GM20431 (cell line): Measurements from ENCODE around the gene RNLS.

ENCODE experiments used
- in situ Hi-C: fragments of 300-500 bp; cut with MseI, MboI; formaldehyde crosslinking; loops from one replicate; pipeline ENCODE4 v1.15.0; 2020; ENCODE audit warnings: low sequenced_read_pairs; ENCODE audit not compliant: unreplicated experiment

The RNLS gene

GRCh38 chr10:88409236-88409635 is 173.9 kb downstream of the RNLS start:
- in situ Hi-C loops, result no loop called here

- in situ Hi-C loops, result no loop called here
Measured at GRCh38 chr10:88408096-88408495, 175.0 kb downstream of the RNLS start.

GRCh38 chr10:88404133-88404532 is 179.0 kb downstream of the RNLS start:
- in situ Hi-C loops, result no loop called here

GRCh38 chr10:88401671-88402347 is 181.3 kb downstream of the RNLS start:
- in situ Hi-C loops, result no loop called here

- in situ Hi-C loops, result loop anchor here (25.0 kb wide), 1 partner anchor 312 kb away; no protein-coding TSS in a partner anchor
Measured at GRCh38 chr10:88399240-88399639, 183.9 kb downstream of the RNLS start.

- in situ Hi-C loops, result loop anchor here (25.0 kb wide), 1 partner anchor 308 kb away; no protein-coding TSS in a partner anchor
Measured at GRCh38 chr10:88395677-88396076, 187.4 kb downstream of the RNLS start.

GRCh38 chr10:88392222-88392621 is 190.9 kb downstream of the RNLS start:
- in situ Hi-C loops, result loop anchor here (25.0 kb wide), 1 partner anchor 305 kb away; no protein-coding TSS in a partner anchor

- in situ Hi-C loops, result loop anchor here (25.0 kb wide), 1 partner anchor 303 kb away; no protein-coding TSS in a partner anchor
Measured at GRCh38 chr10:88390041-88390440, 193.1 kb downstream of the RNLS start.

GRCh38 chr10:88389456-88389855 is 193.7 kb downstream of the RNLS start:
- in situ Hi-C loops, result loop anchor here (25.0 kb wide), 1 partner anchor 302 kb away; no protein-coding TSS in a partner anchor

GRCh38 chr10:88388324-88388723 is 194.8 kb downstream of the RNLS start:
- in situ Hi-C loops, result loop anchor here (25.0 kb wide), 1 partner anchor 301 kb away; no protein-coding TSS in a partner anchor

GRCh38 chr10:88386821-88387773 is 196.0 kb downstream of the RNLS start:
- in situ Hi-C loops, result loop anchor here (25.0 kb wide), 1 partner anchor 300 kb away; no protein-coding TSS in a partner anchor

- in situ Hi-C loops, result loop anchor here (25.0 kb wide), 1 partner anchor 299 kb away; no protein-coding TSS in a partner anchor
Measured at GRCh38 chr10:88386204-88386788, 196.8 kb downstream of the RNLS start.

GRCh38 chr10:88385601-88386203 is 197.4 kb downstream of the RNLS start:
- in situ Hi-C loops, result loop anchor here (25.0 kb wide), 1 partner anchor 298 kb away; no protein-coding TSS in a partner anchor

GRCh38 chr10:88383276-88383675 is 199.8 kb downstream of the RNLS start:
- in situ Hi-C loops, result loop anchor here (25.0 kb wide), 1 partner anchor 296 kb away; no protein-coding TSS in a partner anchor

- in situ Hi-C loops, result loop anchor here (25.0 kb wide), 1 partner anchor 295 kb away; no protein-coding TSS in a partner anchor
Measured at GRCh38 chr10:88382699-88383098, 200.4 kb downstream of the RNLS start.

GRCh38 chr10:88379575-88379974 is 203.5 kb downstream of the RNLS start:
- in situ Hi-C loops, result loop anchor here (25.0 kb wide), 1 partner anchor 292 kb away; no protein-coding TSS in a partner anchor

GRCh38 chr10:88377510-88377909 is 205.6 kb downstream of the RNLS start:
- in situ Hi-C loops, result loop anchor here (25.0 kb wide), 1 partner anchor 290 kb away; no protein-coding TSS in a partner anchor

GRCh38 chr10:88374392-88375175 is 208.5 kb downstream of the RNLS start:
- in situ Hi-C loops, result loop anchor here (25.0 kb wide), 1 partner anchor 287 kb away; no protein-coding TSS in a partner anchor
